HFF-Myc (cell line): ENCODE data around the gene S1PR5.

ENCODE experiments used
- DNase-seq: peaks from one replicate; pipeline ENCODE4 v3.0.0-alpha.2; 2011; ENCODE audit warnings: low read depth; ENCODE audit errors: extremely low read depth
- H3K4me3 ChIP-seq: replicated peaks from 2 replicates; pipeline ENCODE4 v1.5.1; 2011; ENCODE audit warnings: low read depth, mild to moderate bottlenecking, control low read depth, low read length
- TF ChIP-seq, protein P1 (sequence below): IDR thresholded peaks from 2 replicates; pipeline ENCODE4 v1.5.1; 2012; ENCODE audit warnings: mild to moderate bottlenecking, low read depth, low read length, control low read depth; ENCODE audit errors: missing control alignments

The S1PR5 gene

GRCh38 chr19:10491472-10492047, 25.7 kb downstream of the S1PR5 start:
- no peak overlapping the region for H3K4me3 ChIP-seq
- TF ChIP-seq, protein P1, sequence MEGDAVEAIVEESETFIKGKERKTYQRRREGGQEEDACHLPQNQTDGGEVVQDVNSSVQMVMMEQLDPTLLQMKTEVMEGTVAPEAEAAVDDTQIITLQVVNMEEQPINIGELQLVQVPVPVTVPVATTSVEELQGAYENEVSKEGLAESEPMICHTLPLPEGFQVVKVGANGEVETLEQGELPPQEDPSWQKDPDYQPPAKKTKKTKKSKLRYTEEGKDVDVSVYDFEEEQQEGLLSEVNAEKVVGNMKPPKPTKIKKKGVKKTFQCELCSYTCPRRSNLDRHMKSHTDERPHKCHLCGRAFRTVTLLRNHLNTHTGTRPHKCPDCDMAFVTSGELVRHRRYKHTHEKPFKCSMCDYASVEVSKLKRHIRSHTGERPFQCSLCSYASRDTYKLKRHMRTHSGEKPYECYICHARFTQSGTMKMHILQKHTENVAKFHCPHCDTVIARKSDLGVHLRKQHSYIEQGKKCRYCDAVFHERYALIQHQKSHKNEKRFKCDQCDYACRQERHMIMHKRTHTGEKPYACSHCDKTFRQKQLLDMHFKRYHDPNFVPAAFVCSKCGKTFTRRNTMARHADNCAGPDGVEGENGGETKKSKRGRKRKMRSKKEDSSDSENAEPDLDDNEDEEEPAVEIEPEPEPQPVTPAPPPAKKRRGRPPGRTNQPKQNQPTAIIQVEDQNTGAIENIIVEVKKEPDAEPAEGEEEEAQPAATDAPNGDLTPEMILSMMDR: no peak
- DNase-seq: no peak

GRCh38 chr19:10486551-10486950, 30.7 kb downstream of the S1PR5 start:
- no peak overlapping the region for H3K4me3 ChIP-seq
- no peak for DNase-seq
- TF ChIP-seq, protein P1: no peak

DNA sequence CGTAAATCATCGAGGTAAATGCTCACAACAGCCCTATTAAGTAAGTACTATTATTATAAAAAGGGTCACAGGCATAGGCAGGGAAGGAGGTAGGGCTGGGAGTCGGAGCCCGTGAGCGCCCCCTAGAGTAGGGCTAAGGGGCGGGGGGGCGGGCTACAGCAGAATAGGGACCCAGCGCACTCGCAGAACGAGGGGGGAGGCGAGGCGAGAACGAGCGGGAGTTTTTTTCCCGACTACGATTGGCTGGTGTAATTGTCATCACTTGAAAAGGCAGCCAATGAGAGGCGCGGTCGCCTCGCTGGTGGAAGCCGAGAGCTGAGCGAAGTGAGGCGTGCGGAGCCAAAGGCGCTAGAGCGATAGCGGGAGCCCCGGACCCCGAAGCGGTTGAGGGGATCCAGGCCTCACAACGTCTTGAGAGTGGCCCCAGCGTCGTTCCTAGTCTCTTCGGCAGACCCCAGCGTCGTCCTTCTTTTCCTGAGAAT, 38.3 kb downstream of the S1PR5 start:
- TF ChIP-seq, protein P1: peak; percentile 35
- peak; percentile 59 for DNase-seq

DNA sequence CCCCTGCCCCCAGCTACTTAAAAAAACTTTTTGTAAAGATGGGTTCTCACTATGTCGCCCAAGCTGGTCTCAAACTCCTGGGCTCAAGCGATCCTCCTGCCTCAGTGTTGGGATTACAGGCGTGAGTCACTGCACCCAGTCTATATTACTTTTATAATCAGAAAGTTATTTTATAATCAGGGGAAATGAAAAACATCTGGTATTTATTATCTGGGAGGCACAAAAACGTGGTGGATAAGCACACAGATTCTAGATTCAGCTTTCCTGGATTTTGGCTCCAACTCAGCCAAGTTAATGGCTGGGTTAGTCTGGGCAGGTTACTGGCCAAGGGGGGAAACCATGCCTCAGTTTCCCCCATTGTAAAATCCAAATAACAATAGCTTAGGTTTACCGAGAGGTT, 38.8 kb downstream of the S1PR5 start:
- TF ChIP-seq, protein P1: no peak
- DNase-seq: no peak
- no peak overlapping the region for H3K4me3 ChIP-seq

More for the DNA sequence above, 38.3 kb downstream of the S1PR5 start:
- peak overlapping the region; percentile 14 for H3K4me3 ChIP-seq

DNA sequence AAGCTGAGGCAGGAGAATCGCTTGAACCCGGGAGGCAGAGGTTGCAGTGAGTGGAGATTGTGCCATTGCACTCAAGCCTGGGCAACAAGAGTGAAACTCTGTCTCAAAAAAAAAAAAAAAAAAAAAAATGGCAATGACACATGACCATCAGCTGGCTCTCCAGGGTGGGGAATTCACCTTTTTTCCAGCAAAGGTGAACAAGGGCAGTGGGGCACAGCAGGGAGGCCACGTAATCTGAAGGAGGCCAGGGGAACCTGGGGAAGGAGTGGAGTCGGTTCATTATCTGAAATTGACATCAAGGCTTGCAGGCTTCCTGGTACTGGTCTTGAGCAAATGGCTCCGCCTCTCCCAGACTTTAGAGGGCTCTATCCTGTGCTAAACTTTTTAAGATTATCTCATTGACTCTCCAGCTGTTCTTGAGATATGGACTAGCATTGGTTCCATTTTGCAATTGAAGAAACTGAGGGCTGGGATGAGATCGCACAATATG, 42.2 kb downstream of the S1PR5 start:
- DNase-seq: no peak
- no peak overlapping the region for H3K4me3 ChIP-seq
- TF ChIP-seq, protein P1: no peak

DNA sequence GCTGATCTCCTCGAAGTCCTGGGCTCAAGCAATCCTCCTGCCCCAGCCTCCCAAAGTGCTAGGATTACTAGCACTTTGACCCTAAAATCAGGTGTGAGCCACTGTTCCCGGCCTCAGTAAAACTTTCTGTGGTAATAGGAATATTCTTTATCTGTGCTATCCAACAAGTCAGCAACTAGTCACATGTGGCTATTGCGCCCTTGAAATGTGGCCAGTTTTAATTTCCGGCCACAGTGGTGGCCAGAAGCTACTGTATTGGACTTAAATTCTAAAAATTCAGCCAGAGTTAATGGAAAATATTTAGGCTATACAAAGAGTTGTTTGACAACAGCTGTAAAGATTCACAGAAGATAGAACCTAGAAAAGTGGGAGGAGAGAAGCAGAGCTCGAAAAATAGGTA, 44.1 kb downstream of the S1PR5 start:
- TF ChIP-seq, protein P1: no peak
- DNase-seq: no peak
- no peak overlapping the region for H3K4me3 ChIP-seq

GRCh38 chr19:10471909-10472308, 45.3 kb downstream of the S1PR5 start:
- no peak for DNase-seq
- TF ChIP-seq, protein P1: peak; percentile 36
- no peak overlapping the region for H3K4me3 ChIP-seq
